Measurements from ENCODE around the gene PSMA7. TPM values are rescaled to one million over a fixed set of nuclear protein-coding genes. Genes with fewer than 3 reads are reported as not detected.

Gene PSMA7
- total and polyA plus RNA-seq, 2 donors: 83.3 to 324 TPM

DNA sequence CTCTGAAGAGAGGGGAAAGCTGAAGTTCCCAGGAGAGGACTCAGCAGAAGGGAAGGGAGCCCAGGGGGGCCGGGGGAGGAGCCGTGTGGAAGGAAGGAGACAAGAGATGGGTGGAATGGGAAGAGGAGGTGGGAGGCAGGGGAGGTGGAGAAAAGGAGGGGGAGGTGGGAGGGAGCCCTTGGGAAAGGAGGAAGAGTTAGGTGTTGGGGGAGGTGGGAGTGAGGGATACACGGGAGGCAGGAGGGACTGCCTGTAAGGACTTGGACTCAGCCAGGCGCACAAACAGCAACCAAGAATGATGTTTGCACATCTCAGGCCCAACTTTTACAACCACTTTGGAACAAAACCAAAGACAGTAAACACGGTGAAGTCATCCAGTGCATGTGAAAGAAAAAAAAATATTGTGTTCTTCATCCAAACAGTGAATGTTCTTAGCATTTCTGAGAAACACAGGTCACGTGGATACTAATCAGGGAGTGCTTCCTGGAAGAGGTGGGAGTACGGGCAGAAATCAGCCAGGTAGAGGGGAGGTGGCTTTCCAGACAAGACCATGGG lies 38.3 kb downstream of the PSMA7 start:
- Histone ChIP-seq H3K27ac (ENCODE audit: low read depth) (no peak overlapping the region), H3K36me3 (ENCODE audit: insufficient read depth) (no peaks in the 10 kb centered on the region), H3K4me1 (ENCODE audit: insufficient read depth) (no peaks in the 10 kb centered on the region), H3K4me3 (ENCODE audit: low read depth, low read length) (no peak overlapping the region)
- peak; percentile 46 for DNase-seq (ENCODE audit: extremely low spot score)
- 14% methylated on average over 7 of the region's 7 CpGs for WGBS

DNA sequence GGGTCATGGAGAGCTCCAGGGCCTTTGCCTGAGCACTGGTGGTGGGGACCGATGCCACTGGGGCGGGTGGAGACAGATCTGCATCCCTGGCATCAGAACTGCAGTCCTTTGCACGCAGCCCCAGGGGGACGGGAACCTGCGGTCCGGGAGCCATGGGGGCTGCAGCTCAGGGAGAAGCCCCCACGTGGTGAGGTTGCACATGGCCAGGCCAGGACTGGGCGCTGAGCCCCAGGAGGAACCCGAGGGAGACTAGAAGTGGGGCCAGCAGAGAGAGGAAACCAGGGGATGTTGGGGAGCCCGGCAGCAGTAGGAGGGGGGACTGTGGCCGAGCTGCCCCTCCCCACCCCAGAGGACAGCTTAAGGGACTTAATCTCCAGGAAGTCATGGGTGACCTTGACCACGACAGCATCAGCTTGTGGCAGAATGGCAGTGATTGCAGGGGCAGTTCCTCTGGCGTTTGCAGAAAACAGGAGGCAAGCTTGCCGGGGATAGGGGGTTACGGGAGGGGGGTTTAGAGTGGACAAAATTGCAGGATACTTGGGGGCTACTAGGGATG lies 38.9 kb downstream of the PSMA7 start:
- Histone ChIP-seq H3K27ac (ENCODE audit: low read depth) (no peak overlapping the region), H3K4me3 (ENCODE audit: low read depth, low read length) (no peak overlapping the region), H3K36me3 (ENCODE audit: insufficient read depth) (no peaks in the 10 kb centered on the region), H3K4me1 (ENCODE audit: insufficient read depth) (no peaks in the 10 kb centered on the region)
- 38% methylated on average over 15 of the region's 15 CpGs for WGBS
- no peak for DNase-seq (ENCODE audit: extremely low spot score)

DNA sequence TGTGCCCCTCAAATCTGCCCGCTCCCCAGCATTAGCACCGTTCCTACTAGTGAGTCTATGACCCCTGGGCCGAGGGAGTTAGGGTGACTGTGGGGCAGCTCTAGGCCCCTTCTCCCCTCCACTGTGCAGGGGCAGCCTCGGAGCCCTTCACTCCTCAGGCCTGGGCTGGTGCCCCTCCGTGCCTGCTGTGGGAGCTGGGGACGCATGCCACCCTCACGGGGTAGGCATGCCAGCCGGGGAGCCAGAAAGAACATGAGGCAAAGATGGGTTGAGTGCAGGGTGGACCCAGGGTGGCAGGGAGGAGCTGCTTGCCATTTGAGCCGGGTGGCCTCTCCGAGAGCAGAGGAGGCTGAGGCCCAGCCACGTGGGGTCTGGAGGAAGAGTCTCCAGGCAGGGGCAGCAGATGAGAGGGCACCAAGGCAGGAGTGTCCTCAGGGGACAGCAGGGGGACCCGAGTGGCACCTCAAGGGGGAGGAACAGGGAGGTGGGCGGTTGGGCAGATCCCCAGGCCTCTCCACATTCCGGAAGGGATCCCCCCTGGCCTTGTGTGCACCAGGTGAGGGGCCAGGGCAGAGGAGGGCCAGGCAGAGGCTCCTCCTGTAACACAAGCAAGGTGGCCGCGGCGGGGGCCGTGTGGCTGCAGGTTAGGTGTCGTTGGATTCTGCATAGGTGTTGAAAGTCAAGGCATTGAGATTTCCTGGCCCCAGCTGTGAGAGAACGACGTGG lies 39.5 kb downstream of the PSMA7 start:
- no peak for DNase-seq (ENCODE audit: extremely low spot score)
- H3K36me3 ChIP-seq (ENCODE audit: insufficient read depth): no peaks in the 10 kb centered on the region
- no peaks in the 10 kb centered on the region for H3K4me1 ChIP-seq (ENCODE audit: insufficient read depth)
- H3K27ac ChIP-seq (ENCODE audit: low read depth): no peak overlapping the region
- no peak overlapping the region for H3K4me3 ChIP-seq (ENCODE audit: low read depth, low read length)
- 80% methylated on average over 21 of the region's 21 CpGs for WGBS

DNA sequence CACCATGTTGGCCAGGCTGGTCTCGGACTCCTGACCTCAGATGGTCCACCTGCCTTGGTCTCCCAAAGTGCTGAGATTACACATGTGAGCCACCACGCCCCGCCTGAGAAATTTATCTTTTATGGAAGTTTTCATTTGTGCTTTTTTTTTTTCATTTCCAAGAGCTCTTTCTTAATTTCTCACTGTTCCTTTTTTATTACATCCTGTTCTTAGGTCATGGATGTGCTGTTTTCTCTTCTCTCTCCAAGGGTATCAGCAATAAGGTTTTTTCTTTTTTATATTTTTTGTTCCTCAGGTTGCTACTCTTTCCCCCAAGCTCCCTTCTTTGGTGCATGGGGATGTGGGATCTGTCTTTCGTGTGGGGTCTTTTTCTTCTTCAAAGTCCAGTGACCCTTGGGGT lies 42.1 kb downstream of the PSMA7 start:
- Histone ChIP-seq H3K27ac (ENCODE audit: low read depth) (no peak overlapping the region), H3K4me1 (ENCODE audit: insufficient read depth) (no peaks in the 10 kb centered on the region), H3K36me3 (ENCODE audit: insufficient read depth) (no peaks in the 10 kb centered on the region), H3K4me3 (ENCODE audit: low read depth, low read length) (no peak overlapping the region)
- 88% methylated on average over 4 of the region's 4 CpGs for WGBS
- DNase-seq (ENCODE audit: extremely low spot score): no peak

DNA sequence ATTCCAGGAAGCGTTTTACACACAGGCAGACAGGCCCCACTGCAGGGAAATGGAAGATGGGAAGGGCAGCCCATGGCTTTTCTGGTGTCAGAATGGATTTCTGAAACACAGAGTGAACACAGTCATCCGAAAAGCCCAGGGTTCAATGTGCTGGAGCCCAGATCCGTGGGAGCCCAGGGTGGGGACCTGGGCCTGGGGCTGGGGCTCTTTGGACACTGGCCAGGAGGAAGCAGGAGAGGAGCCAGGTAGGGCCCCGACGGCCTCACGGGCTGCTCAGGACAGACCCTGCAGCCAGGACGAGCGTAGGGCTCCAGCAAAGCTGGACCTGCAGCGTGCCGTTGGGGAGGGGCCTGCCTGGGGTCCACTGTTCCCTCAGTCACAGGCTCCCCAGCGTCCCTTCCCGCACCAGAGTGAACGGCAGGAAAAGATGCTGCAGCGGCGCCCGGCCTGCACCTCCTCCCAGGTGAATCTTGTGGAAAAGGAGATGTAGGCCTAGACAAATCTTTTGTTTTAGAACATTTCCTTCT lies 45.2 kb downstream of the PSMA7 start:
- 64% methylated on average over 16 of the region's 16 CpGs for WGBS
- H3K4me3 ChIP-seq (ENCODE audit: low read depth, low read length): no peak overlapping the region
- DNase-seq (ENCODE audit: extremely low spot score): no peak
- no peak overlapping the region for H3K27ac ChIP-seq (ENCODE audit: low read depth)
- no peaks in the 10 kb centered on the region for H3K4me1 ChIP-seq (ENCODE audit: insufficient read depth)
- H3K36me3 ChIP-seq (ENCODE audit: insufficient read depth): no peaks in the 10 kb centered on the region

DNA sequence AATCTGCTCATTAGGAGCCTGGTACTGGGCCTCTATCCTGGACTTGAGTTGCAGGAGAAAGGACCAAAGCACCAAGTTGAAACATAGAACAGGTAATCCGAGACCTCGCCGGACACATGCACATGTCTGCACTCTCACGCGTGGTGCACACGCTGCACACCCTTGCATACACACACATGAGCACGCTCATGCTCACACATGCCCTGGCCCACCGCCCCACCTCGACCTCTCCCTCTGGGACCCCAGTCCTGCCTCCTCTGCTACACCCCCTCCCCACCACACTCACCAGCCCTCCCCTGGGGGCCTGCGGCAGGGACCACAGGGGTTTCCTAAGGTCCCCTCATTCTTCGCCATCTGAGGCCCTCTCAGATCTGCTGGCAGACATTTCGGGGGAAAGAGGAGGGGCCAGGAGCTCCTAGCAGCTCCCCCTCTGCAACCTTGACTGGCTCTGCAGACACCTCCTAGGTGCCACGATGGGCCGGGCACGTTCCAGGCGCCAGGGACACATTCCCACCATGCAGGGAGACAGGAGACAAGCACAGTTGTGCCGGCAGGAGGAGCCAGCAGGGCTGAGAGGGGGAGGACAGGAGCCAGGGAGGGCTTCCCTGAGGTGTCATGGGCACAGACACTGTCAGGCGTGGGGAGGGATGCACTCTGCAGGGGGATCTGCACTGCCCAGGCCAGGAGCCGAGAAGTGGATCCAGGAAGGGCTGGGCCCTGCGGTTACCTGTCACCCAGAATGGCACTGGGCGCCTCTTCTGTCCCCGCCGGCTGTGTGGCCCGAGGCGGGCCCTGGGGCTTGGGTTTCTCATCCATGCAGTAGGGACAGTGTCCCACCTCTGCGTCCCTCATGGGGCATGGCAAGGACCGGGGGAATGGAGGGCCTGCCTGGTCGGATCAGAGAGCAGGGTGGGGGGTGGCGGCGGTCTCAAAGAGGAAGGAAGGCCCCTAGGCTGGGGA lies 46.5 kb downstream of the PSMA7 start:
- Histone ChIP-seq H3K4me1 (ENCODE audit: insufficient read depth) (no peaks in the 10 kb centered on the region), H3K36me3 (ENCODE audit: insufficient read depth) (no peaks in the 10 kb centered on the region), H3K27ac (ENCODE audit: low read depth) (no peak overlapping the region), H3K4me3 (ENCODE audit: low read depth, low read length) (no peak overlapping the region)
- DNase-seq (ENCODE audit: extremely low spot score): no peak
- WGBS: 84% methylated on average over 30 of the region's 30 CpGs

DNA sequence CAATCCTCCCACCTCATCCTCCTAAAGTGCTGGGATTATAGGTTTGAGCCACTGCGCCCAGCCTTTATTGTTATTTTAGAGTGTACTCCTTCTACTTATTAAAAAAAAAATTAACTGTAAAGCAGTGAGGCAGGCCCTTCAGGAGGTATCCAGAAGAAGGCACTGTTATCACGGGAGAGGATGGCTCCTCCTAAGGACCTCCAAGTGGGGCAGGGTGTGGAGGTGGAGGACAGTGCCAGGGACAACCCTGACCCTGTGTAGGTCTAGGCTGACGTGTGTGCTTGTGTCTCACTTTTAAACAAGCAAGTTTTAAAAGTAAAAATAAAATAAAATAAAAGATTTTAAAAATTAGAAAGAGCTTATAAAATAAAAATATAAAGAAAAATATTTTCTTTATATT lies 53.8 kb downstream of the PSMA7 start:
- Histone ChIP-seq H3K27ac (ENCODE audit: low read depth) (no peak overlapping the region), H3K4me3 (ENCODE audit: low read depth, low read length) (no peak overlapping the region), H3K4me1 (ENCODE audit: insufficient read depth) (no peaks in the 10 kb centered on the region), H3K36me3 (ENCODE audit: insufficient read depth) (no peaks in the 10 kb centered on the region)
- DNase-seq (ENCODE audit: extremely low spot score): no peak
- WGBS: 41% methylated on average over 3 of the region's 3 CpGs

DNA sequence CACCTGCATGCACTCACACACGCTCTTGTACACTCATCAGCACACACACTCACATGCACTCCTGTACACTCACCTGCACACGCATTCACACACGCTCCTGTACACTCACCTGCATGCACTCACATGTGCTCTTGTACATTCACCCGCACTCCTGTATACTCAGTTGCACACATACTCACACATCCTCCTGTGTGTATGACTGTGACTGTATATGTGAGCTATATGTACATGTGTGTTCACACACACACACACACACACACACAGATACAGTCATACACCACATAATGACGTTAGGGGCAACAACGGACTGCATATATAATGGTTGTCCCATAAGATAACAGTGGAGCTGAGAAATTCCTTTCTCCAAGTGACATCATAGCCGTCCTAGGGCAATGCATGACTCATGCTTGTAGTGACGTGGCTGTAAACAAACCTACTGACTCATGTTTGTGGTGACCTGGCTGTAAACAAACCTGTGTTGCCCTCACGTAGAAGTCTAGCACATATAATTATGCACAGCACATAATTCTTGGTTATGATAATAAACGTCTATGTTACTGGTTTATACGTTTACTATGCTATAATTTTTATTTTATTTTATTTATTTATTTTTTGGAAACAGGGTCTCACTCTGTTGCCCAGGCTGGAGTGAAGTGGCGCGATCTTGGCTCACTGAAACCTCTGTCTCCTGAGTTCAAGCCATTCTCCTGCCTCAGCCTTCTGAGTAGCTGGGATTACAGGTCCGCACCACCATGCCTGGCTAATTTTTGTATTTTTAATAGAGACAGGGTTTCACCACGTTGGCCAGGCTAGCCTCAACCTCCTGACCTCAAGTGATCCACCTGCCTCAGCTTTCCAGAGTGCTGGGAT lies 54.7 kb downstream of the PSMA7 start:
- Histone ChIP-seq H3K4me3 (ENCODE audit: low read depth, low read length) (no peak overlapping the region), H3K27ac (ENCODE audit: low read depth) (no peak overlapping the region), H3K4me1 (ENCODE audit: insufficient read depth) (no peaks in the 10 kb centered on the region), H3K36me3 (ENCODE audit: insufficient read depth) (no peaks in the 10 kb centered on the region)
- DNase-seq (ENCODE audit: extremely low spot score): no peak
- 59% methylated on average over 15 of the region's 15 CpGs for WGBS

DNA sequence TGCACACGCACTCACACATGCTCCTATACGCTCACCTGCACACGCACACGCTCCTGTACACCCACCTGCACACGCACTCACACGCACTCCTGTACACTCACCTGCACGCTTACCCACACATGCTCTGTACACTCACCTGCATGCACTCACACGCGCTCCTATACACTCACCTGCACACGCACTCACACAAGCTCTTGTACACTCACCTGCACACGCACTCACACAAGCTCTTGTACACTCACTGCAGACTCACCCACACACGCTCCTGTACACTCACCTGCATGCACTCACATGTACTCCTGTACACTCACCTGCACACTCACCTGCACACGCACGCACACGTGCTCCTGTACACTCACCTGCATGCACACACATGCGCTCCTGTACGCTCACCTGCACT lies 55.6 kb downstream of the PSMA7 start:
- WGBS: 90% methylated on average over 17 of the region's 17 CpGs
- H3K4me1 ChIP-seq (ENCODE audit: insufficient read depth): no peaks in the 10 kb centered on the region
- no peak for DNase-seq (ENCODE audit: extremely low spot score)

DNA sequence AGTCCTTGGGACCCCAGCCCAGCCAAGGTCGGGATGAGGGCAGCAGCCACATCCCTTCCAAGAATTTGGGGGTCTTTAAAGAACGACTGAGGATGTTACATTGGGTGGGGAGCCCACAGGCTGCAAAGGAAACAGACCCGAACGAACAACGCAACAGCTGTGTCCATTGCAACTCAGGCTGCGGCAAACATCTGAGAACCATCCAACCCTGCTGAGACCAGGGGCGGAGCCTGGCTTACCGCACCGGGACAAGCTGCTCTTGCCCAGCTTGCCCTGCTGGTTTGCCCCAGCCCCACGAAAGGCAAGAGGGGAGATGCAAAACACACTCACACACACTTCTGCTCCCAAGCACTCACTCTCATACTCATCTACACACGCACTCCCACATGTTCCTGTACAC lies 56.0 kb downstream of the PSMA7 start:
- Histone ChIP-seq H3K4me1 (ENCODE audit: insufficient read depth) (no peaks in the 10 kb centered on the region), H3K27ac (ENCODE audit: low read depth) (no peak overlapping the region), H3K36me3 (ENCODE audit: insufficient read depth) (no peaks in the 10 kb centered on the region), H3K4me3 (ENCODE audit: low read depth, low read length) (no peak overlapping the region)
- no peak for DNase-seq (ENCODE audit: extremely low spot score)
- 30% methylated on average over 11 of the region's 11 CpGs for WGBS

More for the DNA sequence above, 55.6 kb downstream of the PSMA7 start:
- Histone ChIP-seq H3K27ac (ENCODE audit: low read depth) (no peak overlapping the region), H3K4me3 (ENCODE audit: low read depth, low read length) (no peak overlapping the region), H3K36me3 (ENCODE audit: insufficient read depth) (no peaks in the 10 kb centered on the region)

Data from urinary bladder (tissue), 4 donors.